ENCODE results near the gene HVCN1. TPM values are rescaled to one million over a fixed set of nuclear protein-coding genes. Genes with fewer than 3 reads are reported as not detected.
"Not testable (repeated sequence)": the region's sequence is repeated elsewhere in the genome, so short reads cannot be mapped to it uniquely, and the experiment has no call there.

Gene HVCN1
- total RNA-seq, 3 donors from 2014 or later, result 6.1 to 8.1 (median 7.2) TPM

DNA sequence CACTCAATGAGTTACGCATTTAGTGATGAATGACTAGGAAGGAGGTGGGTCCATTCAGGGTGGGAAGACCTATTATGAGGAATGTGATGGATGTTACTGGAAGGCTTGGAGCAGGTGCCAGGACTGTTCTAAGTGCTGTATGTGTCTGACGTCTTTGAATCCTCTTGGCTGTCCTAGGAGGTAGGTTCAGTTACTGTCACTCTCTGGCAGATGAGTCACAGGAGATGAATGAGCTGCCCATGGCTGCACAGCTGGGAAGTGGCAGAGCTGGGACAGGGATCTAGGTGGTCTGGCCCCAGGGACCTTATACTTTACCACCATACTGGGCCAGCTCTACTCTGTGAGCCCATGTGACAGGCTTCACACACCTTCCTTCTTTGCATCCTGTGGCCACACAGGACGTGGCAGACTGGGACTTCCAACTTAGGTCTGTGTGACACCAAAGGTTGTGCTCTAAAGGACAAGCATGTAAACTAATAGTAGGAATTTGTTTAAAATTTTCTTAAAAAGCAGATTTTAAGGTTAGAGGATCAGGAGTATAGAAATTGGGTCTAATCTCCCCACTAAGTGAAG lies 51.0 kb downstream of the HVCN1 start:
- ATAC-seq, result no peak
- no peak for DNase-seq
- H3K36me3 Mint-ChIP-seq (ENCODE audit: insufficient read depth), result peaks cover 2% of the 10 kb centered on the region
- no peaks in the 10 kb centered on the region for H3K9me3 Mint-ChIP-seq
- no peaks in the 10 kb centered on the region for H3K27me3 Mint-ChIP-seq (ENCODE audit: low read depth)
- no peak overlapping the region for H3K4me3 Mint-ChIP-seq
- H3K4me1 Mint-ChIP-seq (ENCODE audit: low read depth), result peaks cover 20% of the 10 kb centered on the region

GRCh38 chr12:110636516-110636915 lies 52.4 kb downstream of the HVCN1 start:
- Mint-ChIP-seq H3K36me3 (ENCODE audit: insufficient read depth) (peaks cover 2% of the 10 kb centered on the region), H3K9me3 (no peaks in the 10 kb centered on the region), H3K4me1 (ENCODE audit: low read depth) (peaks cover 16% of the 10 kb centered on the region), H3K4me3 (no peak overlapping the region), H3K27me3 (ENCODE audit: low read depth) (no peaks in the 10 kb centered on the region)
- DNase-seq (no peak), ATAC-seq (no peak)

DNA sequence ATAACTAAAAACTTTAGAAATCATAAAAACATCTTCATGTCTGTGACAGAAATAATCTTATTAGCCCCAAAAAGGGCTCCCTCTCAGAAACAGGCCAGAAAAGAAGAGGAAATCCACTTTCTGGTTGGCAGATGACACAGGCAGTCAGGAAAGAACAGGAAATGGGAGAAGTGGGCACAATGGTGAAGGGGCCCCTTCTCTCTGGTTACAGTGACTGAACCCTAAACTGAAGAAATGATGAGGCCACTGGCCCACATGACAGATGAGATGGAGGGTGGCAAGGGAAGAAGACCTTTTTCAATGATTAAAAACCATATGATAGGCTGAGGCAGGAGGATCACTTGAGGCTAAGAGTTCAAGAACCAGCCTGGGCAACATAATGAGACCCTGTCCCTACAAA lies 53.9 kb downstream of the HVCN1 start:
- ATAC-seq (no peak), DNase-seq (no peak)
- H3K4me3 Mint-ChIP-seq, result no peak overlapping the region
- no peaks in the 10 kb centered on the region for H3K27me3 Mint-ChIP-seq (ENCODE audit: low read depth)
- peaks cover 16% of the 10 kb centered on the region for H3K4me1 Mint-ChIP-seq (ENCODE audit: low read depth)
- no peaks in the 10 kb centered on the region for H3K9me3 Mint-ChIP-seq
- peaks cover 2% of the 10 kb centered on the region for H3K36me3 Mint-ChIP-seq (ENCODE audit: insufficient read depth)

DNA sequence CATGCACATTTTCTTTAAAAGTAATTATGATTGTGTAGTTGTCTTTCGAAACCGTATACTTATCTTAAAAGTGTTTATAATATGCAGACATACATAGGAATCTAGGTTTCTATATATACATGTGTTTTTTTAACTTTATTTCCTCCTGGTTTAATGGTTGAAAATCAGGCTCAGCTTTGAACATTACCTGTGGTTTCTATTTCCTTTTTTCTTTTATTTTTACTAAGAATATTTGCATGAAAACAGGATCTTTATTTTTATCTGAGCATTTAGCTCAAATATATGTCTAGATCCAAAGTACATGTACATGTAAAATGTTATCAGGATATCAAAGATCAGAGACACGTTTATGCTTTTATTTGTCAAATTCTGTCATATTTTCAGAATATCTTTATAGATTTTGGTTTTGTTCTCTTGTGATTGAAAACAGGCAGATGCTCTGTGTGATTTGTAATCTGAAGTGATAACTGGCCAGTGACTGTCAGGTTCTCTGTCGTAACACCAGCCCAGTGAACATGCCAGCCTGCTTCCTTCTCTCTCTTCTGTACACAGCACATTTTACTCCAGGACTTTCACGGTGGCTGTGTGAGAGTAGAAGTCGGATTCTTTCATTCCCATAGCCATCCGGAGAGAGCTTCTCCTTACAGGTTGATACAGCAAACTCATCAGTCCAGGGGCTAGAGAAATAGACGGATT lies 61.3 kb downstream of the HVCN1 start:
- H3K4me1 Mint-ChIP-seq (ENCODE audit: low read depth), result peaks cover 17% of the 10 kb centered on the region
- peaks cover 11% of the 10 kb centered on the region for H3K36me3 Mint-ChIP-seq (ENCODE audit: insufficient read depth)
- no peaks in the 10 kb centered on the region for H3K27me3 Mint-ChIP-seq (ENCODE audit: low read depth)
- DNase-seq (no peak), ATAC-seq (no peak)
- no peaks in the 10 kb centered on the region for H3K9me3 Mint-ChIP-seq
- H3K4me3 Mint-ChIP-seq, result no peak overlapping the region

DNA sequence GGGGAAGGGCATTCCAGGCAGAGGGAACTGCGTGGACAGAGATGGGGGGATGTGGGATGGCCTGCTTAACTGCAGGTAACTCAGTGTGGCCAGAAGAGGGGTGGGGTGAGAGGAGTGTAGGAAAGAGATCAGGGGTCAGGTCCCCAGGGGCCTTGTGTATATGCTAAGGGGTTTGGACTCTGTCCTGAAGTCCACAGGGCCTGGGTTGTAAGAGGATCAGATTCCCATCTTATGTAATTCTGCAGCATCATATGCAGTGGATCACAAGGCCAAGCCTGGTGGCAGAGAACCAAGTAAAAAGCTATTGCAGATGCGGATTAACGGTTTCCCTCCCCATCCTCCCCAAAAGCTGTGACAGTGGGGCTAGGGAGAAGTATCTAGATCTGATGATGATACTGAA lies 66.3 kb downstream of the HVCN1 start:
- no peaks in the 10 kb centered on the region for H3K9me3 Mint-ChIP-seq
- peaks cover 4% of the 10 kb centered on the region for H3K36me3 Mint-ChIP-seq (ENCODE audit: insufficient read depth)
- ATAC-seq, result no peak

GRCh38 chr12:110619534-110619953 lies 69.4 kb downstream of the HVCN1 start:
- Mint-ChIP-seq H3K36me3 (ENCODE audit: insufficient read depth) (peaks cover 4% of the 10 kb centered on the region), H3K27me3 (ENCODE audit: low read depth) (no peaks in the 10 kb centered on the region), H3K4me1 (ENCODE audit: low read depth) (peaks cover 12% of the 10 kb centered on the region), H3K9me3 (no peaks in the 10 kb centered on the region), H3K4me3 (no peak overlapping the region)
- peak; percentile 94 to 96 for ATAC-seq
- DNase-seq, result no peak

More for the DNA sequence above, 66.3 kb downstream of the HVCN1 start:
- Mint-ChIP-seq H3K4me1 (ENCODE audit: low read depth) (peaks cover 15% of the 10 kb centered on the region), H3K4me3 (no peak overlapping the region), H3K27me3 (ENCODE audit: low read depth) (no peaks in the 10 kb centered on the region)
- no peak for DNase-seq

GRCh38 chr12:110616471-110617115 lies 72.3 kb downstream of the HVCN1 start:
- Mint-ChIP-seq H3K36me3 (ENCODE audit: insufficient read depth) (no peaks in the 10 kb centered on the region), H3K4me3 (no peak overlapping the region), H3K4me1 (ENCODE audit: low read depth) (peaks cover 15% of the 10 kb centered on the region), H3K27me3 (ENCODE audit: low read depth) (no peaks in the 10 kb centered on the region), H3K9me3 (no peaks in the 10 kb centered on the region)
- ATAC-seq (no peak), DNase-seq (no peak)

DNA sequence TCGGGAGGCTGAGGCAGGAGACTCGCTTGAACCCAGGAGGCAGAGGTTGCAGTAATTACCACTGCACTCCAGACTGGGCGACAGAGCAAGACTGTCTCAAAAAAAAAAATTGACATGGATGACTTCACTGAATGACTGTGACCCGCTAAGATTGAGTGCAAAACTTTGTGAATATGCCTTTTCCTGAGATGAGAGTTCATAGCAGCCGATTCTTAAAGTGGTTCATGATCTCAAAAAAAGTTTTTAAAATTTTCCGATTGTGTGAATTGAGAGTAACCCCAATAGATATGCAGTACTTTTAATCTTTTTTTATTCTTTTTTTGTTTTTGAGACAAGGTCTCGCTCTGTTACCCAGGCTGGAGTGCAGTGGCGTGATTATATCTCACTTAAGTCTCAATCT lies 73.7 kb downstream of the HVCN1 start:
- Mint-ChIP-seq H3K36me3 (ENCODE audit: insufficient read depth) (no peaks in the 10 kb centered on the region), H3K9me3 (no peaks in the 10 kb centered on the region), H3K4me1 (ENCODE audit: low read depth) (peaks cover 16% of the 10 kb centered on the region), H3K4me3 (peak overlapping the region; percentile 49), H3K27me3 (ENCODE audit: low read depth) (no peaks in the 10 kb centered on the region)
- no peak for ATAC-seq
- DNase-seq, result no peak

- DNase-seq (peak; percentile 94), ATAC-seq (peak; percentile 100)
- H3K4me1 Mint-ChIP-seq (ENCODE audit: low read depth), result peaks cover 9% of the 10 kb centered on the region
- no peaks in the 10 kb centered on the region for H3K9me3 Mint-ChIP-seq
- peak within 1 kb of the TSS; percentile 85 for H3K4me3 Mint-ChIP-seq
- H3K27me3 Mint-ChIP-seq (ENCODE audit: low read depth), result no peaks in the 10 kb centered on the region
- no peaks in the 10 kb centered on the region for H3K36me3 Mint-ChIP-seq (ENCODE audit: insufficient read depth)
Observed at GRCh38 chr12:110613771-110614684, 74.9 kb downstream of the HVCN1 start, which contains the start of gene TCTN1. Gene TCTN1 (plus strand): TSS chr12:110614129. CDS start chr12:110614183, 54 bp downstream.

DNA sequence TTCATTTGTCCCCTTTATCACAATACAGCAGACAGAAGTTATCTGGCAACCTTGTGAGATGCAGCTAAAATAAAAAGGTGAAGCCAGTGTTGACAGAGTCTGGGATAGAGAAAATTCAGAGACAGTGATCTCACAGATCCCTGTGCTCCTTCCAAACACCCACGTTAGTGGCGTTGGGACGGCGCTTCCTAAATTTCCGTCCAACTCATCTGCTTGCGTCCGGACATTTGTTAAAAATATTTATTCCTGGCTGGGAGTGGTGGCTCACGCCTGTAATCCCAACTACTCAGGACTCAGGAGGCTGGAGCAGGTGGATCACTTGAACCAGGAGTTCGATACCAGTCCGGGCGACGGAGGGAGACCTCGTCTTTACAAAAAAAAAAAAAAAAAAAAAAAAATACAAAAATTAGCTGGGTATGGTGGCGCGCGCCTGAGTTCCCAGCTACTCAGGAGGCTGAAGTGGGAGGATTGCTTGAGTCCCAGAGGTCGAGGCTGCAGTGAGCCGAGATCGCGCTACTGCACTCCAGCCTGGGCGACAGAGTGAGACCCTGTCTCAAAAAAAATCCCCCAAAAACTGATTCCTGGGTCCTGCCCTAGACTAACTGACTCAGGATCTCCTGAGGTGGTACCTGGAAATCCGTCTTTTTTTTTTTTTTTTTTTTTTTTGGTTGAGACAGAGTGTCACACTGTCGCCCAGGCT lies 75.7 kb downstream of the HVCN1 start:
- H3K4me1 Mint-ChIP-seq (ENCODE audit: low read depth), result peaks cover 9% of the 10 kb centered on the region
- ATAC-seq, result no peak
- peak overlapping the region; percentile 85 for H3K4me3 Mint-ChIP-seq
- no peak for DNase-seq
- H3K27me3 Mint-ChIP-seq (ENCODE audit: low read depth), result no peaks in the 10 kb centered on the region
- no peaks in the 10 kb centered on the region for H3K9me3 Mint-ChIP-seq
- H3K36me3 Mint-ChIP-seq (ENCODE audit: insufficient read depth), result no peaks in the 10 kb centered on the region

GRCh38 chr12:110606253-110606611 lies 82.7 kb downstream of the HVCN1 start:
- Mint-ChIP-seq H3K27me3 (ENCODE audit: low read depth) (no peaks in the 10 kb centered on the region), H3K4me1 (ENCODE audit: low read depth) (peaks cover 13% of the 10 kb centered on the region), H3K9me3 (no peaks in the 10 kb centered on the region), H3K4me3 (peak overlapping the region; percentile 77), H3K36me3 (ENCODE audit: insufficient read depth) (no peaks in the 10 kb centered on the region)
- no peak for DNase-seq
- no peak for ATAC-seq

- H3K27me3 Mint-ChIP-seq (ENCODE audit: low read depth); H3K4me3 Mint-ChIP-seq; H3K36me3 Mint-ChIP-seq (ENCODE audit: insufficient read depth); H3K9me3 Mint-ChIP-seq: not testable (repeated sequence)
- peak; percentile 84 to 85 for ATAC-seq
- peaks cover 15% of the 10 kb centered on the region for H3K4me1 Mint-ChIP-seq (ENCODE audit: low read depth)
- DNase-seq, result peak; percentile 31
Observed at GRCh38 chr12:110602085-110602814, 86.7 kb downstream of the HVCN1 start.

DNA sequence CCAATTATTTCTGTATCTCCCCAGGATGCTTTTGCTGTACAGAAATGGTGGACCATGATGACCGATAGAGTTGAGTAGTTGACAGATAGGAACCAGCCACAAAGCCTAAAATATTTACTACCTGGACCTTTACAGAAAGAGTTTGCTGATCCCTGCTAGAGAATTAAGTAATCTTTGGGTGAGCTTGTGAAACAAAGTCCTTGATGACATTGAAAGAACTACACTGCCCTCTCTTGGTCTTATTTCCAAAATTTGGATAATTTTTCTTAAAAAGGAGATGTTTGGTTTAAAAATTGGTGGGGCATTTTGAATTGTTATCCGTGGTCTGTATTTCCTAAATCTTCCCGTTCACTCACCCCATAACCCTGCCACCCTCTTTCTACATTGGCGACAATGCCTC lies 88.7 kb downstream of the HVCN1 start:
- H3K36me3 Mint-ChIP-seq (ENCODE audit: insufficient read depth), result no peaks in the 10 kb centered on the region
- peaks cover 12% of the 10 kb centered on the region for H3K4me1 Mint-ChIP-seq (ENCODE audit: low read depth)
- ATAC-seq (peak in 1 of 2 donors; percentile 41), DNase-seq (no peak)
- no peak overlapping the region for H3K4me3 Mint-ChIP-seq
- no peaks in the 10 kb centered on the region for H3K27me3 Mint-ChIP-seq (ENCODE audit: low read depth)
- H3K9me3 Mint-ChIP-seq, result no peaks in the 10 kb centered on the region
